ENCODE results near the gene CC2D2B.
"Not testable (repeated sequence)": the region's sequence is repeated elsewhere in the genome, so short reads cannot be mapped to it uniquely, and the experiment has no call there.

Gene CC2D2B, protein sequence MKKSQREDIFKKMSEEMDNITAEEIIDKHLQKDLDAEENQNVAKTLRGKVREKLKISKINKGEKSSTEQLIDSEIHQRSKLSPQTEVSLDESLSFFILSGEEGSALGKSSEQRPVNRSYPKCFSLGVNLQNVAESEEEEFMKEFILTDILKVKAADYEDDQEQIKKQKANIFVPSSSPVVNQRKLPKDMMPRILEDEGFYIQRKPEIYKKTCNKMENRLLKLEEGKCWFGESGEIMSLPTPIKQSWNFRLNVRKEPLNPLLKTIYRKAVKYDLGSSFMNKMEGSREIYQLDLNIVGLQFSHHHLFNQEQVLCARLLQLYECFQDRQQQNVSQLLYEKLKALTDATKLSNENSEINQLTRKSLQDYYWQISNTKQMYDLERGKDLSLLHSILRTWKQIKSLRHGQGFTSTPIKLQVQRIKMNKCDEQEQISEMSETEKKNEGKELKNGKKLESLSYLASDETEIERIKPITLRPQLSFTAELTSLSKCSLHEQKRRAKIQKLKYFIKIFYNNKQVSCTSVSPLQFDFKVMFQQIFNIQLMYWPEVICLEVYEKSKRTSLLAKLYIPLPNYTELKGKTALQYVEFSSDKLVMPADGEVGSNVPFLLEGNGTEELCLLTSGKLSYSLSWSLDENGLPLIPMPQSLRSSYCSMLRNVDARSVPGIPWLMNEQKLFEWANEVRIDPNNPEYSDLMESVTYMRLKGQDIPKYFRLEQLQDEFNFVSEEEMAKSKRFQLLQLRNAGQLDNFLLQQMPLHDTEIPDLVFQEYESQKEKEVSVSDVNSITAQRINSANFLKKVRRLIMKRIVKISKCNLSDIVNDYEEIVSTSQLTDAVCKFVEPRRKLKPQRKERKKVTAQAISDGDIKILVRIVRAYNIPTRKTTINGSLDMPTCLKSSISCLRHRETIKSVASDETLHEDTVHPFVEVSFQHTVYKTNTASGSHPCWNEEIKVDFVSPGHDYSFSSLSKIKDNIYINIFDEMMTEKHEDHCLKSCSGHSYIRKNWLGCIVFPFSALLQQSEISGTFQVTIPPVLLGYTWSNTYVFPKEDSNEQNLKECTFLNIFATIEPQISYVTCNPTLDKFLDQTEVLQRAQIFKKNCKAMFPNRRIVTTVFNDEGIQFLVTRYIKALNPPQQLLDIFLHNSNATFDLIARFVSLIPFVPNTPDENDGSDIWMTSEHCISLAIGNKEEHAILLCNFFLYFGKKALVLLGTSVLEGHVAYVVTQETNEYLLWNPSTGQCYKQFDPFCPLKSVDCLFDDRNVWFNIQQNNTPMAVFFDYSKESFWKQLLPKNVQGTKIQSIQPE (N-terminal part only)

DNA sequence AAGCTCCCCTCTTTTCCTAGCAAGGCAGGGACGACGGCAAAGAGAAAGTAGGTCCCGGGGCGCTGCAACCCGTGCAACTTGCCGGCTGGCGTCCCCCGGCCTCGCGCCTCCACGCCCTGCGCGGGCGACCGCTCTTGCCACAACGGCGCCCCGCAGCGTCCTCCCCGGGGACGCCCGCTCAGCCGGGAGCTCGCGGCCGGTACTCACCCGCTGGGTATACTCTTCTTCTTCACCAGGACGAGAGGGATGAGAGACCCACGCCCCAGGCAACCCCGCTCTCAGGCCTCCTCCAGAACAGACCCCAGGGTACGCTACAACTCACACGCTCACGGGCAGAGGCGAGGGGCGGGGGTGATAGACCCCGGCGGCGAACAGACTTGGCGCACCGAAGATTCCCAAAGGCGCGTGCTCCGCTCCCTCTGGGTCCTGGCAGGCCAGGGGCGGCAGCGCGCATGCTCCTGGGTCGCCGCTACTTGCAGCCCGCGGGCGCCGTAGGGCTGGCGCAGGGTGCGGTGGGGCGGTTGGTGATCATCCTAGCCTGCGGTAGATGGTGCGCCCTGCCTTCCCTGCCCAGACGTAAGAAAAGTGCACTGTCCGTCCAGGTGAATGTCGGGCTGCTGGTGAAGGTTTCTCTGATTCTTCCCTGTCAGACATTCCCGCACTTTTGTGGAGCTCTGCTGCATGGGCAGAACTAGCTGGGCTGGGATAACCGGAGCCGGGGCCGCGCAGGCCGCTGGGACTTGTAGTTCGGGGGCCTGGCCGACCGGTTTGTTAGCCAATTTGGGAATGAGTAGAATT is at the start of gene CC2D2B:
Gene CC2D2B (plus strand): TSS at position 520 of the 798 bp plus-strand sequence. CDS start 3,349 bp downstream, outside the sequence.
- peak; percentile 63 for DNase-seq

DNA sequence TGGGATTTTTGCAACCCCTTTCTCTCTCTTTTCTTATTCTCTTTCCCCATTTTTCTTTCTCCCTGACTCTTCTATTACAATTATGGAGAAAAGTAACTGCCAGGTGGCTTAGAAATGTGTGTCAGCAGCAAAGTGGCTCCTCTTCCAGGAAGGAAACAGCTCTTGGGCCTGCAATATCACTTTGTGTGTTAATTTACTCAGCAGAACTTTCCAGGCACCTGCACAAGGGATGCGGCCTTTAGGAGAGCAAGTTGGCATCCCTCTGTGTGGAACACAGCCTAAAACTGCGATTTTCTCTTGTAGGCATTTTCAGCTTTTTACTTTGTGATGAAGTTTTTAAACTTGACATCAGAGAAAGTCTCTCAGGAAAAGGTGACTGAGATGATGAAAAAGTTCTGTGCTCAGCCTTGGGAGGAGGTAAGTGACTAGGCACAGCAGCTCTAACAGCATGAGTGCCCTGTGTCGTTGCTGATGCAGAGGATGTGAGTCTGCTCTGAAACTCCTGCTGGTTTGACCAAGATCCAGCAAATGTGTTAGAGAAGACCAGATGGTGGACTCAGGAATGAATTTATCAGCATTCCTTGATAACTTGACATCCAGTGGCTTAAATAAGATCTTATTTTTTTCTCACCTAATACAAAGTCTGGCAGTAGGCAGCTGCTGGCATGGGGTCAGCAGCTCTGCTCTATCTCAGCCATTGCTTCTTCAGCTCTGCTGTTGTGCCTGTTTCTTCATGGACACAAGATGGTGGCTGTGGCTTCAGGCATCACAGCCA is 47.4 kb upstream of the CC2D2B start:
- no peak for DNase-seq

DNA sequence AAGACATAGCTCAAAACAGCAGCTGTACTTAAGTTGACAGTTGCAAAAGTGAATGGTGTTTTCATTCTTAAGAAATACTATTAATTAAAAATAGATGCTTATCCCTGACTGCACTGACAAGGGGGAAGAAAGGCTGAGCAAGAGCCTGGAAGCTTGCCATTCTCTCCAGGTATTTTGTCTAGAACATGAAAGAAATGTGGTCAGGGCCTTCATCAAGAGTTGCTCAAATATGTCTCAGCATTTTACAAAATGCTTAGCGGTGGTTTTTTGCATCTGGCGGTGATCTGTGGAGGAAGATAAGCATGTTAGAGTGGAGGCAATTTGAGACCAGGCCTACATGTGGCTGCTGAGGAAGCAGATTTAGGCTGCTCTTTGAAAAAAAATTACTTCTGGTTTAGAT is 46.4 kb upstream of the CC2D2B start:
- no peak for DNase-seq

DNA sequence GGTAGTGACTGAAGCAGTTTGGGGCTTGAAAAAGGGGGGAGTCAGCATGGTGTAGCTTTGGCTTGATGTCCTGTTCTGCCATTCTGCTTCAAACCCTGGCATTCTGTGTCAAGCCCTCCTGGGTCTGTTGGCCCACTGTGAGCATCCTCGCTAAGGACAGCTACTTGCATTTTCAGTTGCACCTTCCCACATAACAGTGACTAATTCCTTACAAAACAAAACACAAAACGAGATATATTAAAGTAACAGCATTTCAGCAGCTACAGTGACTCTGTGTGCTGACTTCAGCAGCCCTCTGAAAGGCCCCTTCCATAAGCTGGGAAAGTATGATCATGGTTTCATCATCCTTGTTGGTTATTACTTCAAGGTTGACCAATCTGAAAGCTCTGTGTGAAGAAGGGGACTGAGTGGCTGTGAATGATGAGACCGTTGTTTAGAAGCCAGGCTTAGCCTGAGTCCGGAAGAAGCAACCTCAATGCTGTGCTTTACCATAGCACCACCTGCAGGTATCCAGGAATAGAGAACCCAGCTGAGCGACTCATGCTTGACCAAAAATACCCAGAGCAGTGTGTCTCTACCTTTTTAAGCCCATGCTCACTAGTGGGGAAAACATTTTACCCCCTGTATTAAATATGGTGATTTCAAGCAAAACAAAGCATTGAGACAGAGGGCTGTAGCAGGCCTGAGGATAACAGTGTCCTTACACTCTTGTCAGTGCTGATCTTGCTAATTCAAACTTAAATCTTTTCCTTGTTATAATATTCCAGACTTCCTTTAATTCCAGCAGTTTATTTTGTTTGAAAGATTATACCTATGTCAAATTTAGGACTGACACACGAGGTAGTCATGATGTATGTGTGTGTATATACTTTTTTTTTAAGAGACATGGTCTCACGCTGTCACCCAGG is 42.6 kb upstream of the CC2D2B start:
- DNase-seq: peak; percentile 38

DNA sequence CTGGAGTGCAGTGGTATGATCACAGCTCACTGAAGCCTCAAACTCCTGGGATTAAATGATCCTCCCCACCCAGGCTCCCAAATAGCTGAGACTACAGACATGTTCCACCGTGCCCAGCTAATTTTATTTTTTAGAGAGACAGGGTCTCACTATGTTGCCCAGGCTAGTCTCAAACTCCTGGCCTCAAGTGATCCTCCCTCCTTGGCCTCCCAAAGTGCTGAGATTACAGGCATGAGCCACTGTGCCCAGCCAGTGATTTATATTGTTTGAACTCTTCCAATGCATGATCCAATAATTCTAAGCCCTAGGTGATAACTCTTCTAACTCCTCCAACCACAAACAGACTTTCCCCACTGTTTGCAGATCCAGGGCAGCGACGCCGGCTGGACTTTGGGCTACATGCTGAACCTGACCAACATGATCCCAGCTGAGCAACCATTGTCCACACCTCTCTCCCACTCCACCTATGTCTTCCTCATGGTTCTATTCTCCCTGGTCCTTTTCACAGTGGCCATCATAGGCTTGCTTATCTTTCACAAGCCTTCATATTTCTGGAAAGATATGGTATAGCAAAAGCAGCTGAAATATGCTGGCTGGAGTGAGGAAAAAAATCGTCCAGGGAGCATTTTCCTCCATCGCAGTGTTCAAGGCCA is 41.8 kb upstream of the CC2D2B start:
- DNase-seq: no peak

DNA sequence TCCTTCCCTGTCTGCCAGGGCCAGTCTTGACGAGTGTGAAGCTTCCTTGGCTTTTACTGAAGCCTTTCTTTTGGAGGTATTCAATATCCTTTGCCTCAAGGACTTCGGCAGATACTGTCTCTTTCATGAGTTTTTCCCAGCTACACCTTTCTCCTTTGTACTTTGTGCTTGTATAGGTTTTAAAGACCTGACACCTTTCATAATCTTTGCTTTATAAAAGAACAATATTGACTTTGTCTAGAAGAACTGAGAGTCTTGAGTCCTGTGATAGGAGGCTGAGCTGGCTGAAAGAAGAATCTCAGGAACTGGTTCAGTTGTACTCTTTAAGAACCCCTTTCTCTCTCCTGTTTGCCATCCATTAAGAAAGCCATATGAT is 41.3 kb upstream of the CC2D2B start:
- DNase-seq: no peak

DNA sequence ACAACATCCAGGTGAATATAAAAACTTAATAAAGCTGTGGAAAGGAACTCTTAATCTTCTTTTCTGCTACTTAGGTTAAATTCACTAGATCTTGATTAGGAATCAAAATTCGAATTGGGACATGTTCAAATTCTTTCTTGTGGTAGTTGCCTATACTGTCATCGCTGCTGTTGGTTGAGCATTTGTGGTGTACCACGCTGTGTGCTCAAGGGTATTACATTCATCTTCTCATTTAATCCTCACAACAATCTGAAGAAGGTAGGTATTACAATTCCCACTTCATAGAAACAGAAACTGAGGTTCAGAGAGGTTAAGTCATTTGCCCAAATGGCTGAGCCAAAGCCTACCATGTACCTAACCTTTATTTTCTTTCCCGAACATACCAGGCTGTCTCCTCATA is 39.9 kb upstream of the CC2D2B start:
- DNase-seq: no peak

GRCh38 chr10:95872158-95872711 is 35.5 kb upstream of the CC2D2B start:
- no peak for DNase-seq

DNA sequence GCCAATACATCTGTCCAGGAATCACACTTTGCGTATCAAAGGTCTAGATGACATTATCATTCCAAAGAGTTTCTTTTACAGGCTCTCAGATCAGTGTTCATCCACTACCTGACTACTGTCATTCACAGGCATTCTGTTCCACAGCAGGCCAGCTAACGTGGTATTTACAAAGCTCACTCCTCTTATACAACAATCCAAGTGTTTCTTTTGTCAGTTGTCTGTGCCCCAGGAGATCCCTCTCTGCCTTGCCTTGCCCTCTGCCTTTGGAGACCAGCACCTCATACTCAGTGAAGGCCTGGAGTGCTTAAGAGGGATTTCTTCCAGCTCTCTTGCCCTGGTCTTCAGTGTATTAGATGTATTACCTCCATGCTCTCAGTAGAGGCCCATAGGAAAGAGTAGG is 34.6 kb upstream of the CC2D2B start:
- DNase-seq: no peak

DNA sequence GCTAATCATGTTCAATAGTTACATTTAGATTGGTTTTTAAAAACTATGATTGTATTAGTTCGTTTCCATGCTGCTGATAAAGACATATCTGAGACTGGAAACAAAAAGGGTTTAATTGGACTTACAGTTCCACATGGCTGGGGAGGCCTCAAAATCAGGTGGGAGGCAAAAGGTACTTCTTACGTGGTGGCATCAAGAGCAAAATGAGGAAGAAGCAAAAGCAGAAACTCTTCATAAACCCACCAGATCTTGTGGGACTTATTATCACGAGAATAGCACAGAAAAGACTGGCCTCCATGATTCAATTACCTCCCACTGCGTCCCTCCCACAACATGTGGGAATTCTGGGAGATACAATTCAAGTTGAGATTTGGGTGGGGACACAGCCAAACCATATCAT is 34.1 kb upstream of the CC2D2B start:
- no peak for DNase-seq

- not testable (repeated sequence) for DNase-seq
These were observed 33.0 kb upstream of the CC2D2B start for GRCh38 chr10:95874783-95875182.

- no peak for DNase-seq
These were observed 31.0 kb upstream of the CC2D2B start for GRCh38 chr10:95876756-95877155.

DNA sequence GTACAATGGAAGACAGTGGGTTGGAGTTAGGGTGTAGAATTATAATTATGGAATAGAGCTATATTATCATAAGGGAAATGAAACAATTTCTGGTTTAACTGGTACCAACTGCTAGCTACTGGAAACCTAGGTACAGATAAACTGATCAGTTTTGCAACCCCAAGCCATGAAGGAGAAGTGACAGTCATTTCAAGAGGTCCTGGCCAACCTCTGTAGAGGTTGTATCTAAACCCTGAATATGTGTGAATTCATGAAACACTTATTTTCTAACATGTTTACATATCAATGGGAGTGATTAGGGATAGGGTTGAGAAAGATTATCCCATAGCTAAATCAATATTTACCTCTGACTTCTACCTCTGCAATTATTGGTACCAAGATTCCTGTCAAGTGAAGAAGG is 29.9 kb upstream of the CC2D2B start:
- DNase-seq: no peak

- no peak for DNase-seq
These were observed 27.1 kb upstream of the CC2D2B start for GRCh38 chr10:95880704-95881103.

DNA sequence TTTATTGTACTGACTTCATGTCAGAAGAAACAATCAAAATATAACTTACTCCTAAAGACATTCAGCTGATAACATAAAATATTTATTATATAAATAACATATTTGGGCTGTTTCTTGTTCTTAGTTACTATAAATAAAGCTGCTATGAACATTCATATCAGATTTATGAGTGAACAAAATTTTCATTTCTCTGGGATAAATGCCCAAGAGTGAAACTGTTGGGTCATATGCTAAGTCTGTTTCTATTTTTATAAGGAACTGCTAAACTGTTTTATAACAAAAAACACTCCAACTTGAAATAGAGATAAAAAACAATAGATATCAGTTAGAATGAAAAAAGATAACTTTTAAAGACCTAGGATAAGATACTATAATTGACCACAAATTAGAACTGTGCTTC is 26.5 kb upstream of the CC2D2B start:
- DNase-seq: no peak

- no peak for DNase-seq
These were observed 17.9 kb upstream of the CC2D2B start for GRCh38 chr10:95889830-95890229.

DNA sequence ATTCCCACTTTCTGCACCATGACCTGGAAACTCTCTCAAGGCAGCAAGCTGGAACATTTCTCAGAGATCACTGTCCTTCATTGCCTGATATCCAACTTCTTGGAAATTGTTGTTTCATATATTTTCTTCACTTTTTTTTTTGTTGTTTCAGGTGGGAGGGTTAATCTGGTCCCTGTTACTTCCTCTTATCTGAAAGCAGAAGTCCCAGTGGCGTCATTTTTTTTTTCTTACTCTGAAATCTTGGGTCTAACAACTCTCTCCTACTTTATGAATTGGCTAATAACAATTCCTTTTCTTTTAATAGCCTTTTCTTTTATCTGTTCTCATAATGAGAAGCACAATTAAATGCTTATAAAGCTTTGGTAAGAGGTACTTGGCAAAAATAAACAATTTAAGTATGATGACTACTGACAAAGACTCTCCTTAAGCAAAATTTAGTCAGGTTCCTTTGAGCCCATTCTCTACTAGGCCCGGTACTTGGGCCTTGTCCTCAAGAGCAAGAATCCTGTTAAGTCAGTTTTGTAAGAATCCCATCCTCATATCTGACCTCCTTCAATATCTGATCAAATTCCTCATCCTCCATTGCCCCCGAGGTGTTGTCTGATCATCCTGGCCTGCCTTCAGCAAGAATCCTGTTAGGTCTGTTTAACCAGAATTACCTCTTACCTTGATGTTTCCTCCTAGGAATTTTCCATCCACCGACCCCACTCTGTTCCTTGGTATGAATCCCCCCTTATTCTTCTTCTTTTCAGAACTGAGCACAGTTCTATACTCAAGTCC is 11.5 kb upstream of the CC2D2B start:
- DNase-seq: no peak

DNA sequence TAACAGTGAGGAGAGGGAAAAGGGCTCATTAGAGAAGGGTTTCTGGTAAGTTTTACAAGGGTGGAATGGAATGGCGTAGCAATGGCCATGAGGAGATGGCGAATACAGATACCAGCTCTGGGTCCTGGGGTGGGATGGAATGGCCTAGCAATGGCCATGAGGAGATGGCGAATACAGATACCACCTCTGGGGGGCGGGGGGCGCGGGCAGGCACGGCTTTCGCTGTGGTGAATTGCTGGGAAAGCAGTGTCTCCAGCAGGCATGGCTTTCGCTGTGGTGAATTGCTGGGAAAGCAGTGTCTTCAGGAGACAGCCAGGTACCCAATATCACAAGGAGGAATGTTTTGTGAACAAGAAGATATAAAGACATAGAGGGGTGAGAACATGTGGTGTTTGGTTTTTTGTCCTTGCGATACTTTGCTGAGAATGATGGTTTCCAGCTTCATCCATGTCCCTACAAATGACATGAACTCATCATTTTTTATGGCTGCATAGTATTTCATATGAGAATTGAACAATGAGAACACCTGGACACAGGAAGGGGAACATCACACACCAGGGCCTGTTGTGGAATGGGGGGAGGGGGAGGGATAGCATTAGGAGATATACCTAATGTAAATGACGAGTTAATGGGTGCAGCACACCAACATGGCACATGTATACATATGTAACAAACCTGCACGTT is 1.7 kb upstream of the CC2D2B start:
- DNase-seq: not testable (repeated sequence)

Data from CD4-positive, alpha-beta T cell treated with Interleukin-12 subunit alpha and Interleukin-12 subunit beta, for 1 hour (primary cell).